C4-2B (cell line): Measurements from ENCODE around the gene TMEM40.

Source experiments
- H3K27ac ChIP-seq: fragments of 450-650 bp; 2 replicates; pipeline ENCODE4 v1.5.1; 2017
- ZFX ChIP-seq: fragments of 450-650 bp; IDR thresholded peaks from 2 replicates; pipeline ENCODE4 v1.6.1; 2017
- TF ChIP-seq, protein P1 (sequence below): fragments of 450-650 bp; conservative IDR thresholded peaks from 2 replicates; pipeline ENCODE4 v1.5.1; 2017; ENCODE audit warnings: mild to moderate bottlenecking

Gene TMEM40

DNA sequence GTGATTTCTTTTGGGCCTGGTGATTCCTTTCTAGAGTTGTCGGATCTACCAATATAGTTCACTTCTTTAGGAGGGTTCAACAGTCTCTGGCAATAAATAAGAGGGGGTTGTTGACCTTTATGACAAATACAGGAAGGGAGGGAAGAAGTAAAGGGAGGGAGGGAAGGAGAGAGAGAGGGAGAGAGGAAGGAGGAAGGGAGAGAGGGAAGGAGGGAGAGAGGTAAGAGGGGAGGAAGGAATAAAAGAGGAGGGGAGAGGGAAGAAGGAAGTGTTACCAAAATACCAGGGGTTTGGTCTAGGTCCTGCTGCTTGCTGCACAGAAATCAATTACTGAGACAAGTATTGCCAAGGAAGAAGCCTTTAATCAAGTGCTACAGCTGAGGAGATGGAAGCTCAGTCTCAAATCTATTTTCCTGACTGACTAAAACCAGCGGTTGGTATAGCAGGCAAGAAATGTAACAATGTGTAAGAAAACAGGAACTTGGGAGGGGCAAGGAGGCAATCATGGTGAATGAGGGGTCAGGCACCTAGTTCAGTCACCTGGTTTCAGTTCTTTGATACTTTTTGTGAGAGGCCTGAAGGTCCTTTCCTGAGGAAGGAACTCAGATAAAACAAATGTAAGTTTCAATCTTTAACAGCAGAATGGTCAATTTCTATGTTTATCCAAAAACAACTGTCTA is 14.1 kb upstream of the TMEM40 start:
- TF ChIP-seq, protein P1, sequence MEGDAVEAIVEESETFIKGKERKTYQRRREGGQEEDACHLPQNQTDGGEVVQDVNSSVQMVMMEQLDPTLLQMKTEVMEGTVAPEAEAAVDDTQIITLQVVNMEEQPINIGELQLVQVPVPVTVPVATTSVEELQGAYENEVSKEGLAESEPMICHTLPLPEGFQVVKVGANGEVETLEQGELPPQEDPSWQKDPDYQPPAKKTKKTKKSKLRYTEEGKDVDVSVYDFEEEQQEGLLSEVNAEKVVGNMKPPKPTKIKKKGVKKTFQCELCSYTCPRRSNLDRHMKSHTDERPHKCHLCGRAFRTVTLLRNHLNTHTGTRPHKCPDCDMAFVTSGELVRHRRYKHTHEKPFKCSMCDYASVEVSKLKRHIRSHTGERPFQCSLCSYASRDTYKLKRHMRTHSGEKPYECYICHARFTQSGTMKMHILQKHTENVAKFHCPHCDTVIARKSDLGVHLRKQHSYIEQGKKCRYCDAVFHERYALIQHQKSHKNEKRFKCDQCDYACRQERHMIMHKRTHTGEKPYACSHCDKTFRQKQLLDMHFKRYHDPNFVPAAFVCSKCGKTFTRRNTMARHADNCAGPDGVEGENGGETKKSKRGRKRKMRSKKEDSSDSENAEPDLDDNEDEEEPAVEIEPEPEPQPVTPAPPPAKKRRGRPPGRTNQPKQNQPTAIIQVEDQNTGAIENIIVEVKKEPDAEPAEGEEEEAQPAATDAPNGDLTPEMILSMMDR, result no peak
- TF ChIP-seq ZFX, result no peak
- no peak overlapping the region for H3K27ac ChIP-seq

DNA sequence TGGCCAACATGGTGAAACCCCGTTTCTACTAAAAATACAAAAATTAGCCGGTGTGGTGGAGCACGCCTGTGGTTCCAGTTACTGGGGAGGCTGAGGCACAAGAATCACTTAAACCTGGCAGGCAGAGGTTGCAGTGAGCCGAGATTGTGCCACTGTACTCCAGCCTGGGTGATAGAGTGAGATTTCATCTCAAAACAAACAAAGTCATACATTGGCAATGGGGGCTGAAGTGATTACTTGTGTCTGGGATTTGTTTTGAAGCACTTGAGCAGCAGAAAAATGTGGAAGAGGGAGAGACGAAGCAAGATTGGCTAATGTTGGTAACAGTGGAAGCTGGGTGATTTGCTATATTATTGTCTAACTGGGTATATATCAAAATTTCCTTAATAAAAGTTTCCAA is 13.4 kb upstream of the TMEM40 start:
- no peak overlapping the region for H3K27ac ChIP-seq
- TF ChIP-seq, protein P1, result no peak
- no peak for TF ChIP-seq ZFX

DNA sequence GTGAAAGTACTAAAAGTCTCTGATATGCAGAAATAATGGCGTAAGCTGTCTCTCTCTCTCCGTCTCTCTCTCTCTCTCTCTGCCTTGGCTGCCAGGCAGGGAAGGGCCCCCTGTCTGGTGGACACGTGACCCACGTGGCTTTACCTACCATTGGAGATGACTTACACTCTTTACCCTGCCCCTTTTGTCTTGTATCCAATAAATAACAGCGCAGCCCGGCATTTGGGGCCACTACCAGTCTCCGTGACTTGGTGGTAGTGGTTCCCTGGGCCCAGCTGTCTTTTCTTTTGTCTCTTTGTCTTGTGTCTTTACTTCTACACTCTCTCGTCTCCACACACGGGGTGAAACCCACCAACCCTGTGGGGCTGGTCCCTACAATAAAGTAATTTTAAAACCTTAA is 12.2 kb upstream of the TMEM40 start:
- no peak for TF ChIP-seq ZFX
- TF ChIP-seq, protein P1, result no peak

DNA sequence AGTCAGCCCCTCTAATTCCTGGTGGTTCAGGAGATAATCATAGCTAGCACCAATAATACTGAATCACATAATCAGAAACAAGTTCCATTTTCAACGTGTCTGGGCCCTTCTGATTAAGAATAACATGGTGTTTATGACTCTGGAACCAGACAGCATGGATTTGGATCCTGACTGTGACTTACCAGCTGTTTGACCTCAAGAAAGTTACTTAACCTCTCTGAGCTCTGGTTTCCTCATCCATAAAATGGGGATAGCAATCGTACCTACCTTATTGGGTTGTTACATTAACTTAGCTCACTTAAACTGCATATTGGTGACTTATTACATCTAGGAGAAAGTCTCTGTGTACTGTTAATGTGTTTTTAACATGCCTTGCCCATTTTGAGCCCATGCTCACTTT is 10.7 kb upstream of the TMEM40 start:
- TF ChIP-seq, protein P1, result no peak
- TF ChIP-seq ZFX, result no peak

More for the DNA sequence above, 12.2 kb upstream of the TMEM40 start:
- no peak overlapping the region for H3K27ac ChIP-seq

DNA sequence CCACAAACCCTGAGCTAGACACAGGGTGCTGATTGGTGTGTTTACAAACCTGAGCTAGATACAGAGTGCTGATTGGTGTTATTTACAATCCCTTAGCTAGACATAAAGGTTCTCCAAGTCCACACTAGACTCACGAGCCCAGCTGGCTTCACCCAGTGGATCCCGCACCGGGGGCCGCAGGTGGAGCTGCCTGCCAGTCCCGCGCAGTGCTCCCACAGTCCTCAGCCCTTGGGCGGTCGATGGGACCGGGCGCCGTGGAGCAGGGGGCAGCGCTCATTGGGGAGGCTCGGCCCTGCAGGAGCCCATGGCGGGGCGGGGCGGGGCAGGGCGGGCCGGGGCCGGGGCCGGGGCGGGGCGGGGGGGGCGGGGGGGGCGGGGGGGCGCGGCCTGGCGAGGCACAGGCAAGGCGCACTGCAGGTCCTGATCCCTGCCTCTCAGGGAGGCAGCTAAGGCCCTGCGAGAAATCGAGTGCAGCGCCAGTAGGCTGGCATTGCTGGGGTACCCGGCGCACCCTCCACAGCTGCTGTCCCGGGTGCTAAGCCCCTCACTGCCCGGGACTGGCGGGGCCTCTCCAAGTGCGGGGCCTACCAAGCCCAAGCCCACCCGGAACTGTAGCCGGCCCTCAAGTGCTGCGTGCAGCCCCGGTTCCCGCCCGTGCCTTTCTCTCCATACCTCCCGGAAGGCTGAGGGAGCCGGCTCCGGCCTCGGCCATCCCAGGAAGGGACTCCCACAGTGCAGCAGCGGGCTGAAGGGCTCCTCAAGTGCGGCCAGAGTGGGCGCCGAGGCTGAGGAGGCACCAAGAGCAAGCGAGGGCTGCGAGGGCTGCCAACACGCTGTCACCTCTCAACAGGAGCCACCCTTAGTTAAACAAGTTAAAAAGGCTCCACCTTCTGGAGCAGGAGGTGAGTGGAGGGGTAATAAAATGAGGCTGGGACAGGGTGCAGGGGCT is 9.8 kb upstream of the TMEM40 start:
- TF ChIP-seq ZFX, result no peak
- TF ChIP-seq, protein P1, result no peak
- no peak overlapping the region for H3K27ac ChIP-seq

More for the DNA sequence above, 10.7 kb upstream of the TMEM40 start:
- H3K27ac ChIP-seq, result no peak overlapping the region

DNA sequence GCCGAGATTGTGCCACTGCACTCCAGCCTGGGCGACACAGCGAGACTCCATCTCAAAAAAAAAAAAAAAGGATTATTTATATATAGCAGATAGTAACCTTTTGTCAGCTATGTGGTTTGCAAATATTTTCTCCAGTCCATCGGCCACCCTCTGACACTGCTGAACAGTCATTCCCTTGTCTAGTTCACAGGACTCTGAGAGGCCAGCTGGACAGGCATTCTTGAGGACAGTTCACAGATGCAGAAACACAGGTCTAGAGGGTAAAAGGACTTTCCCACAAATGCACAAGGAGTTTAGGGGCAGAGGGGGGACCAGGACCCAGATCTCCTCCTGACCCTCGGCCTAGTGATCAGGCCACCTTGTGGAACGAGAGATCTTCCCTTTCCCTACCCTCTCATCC is 7.5 kb upstream of the TMEM40 start:
- no peak overlapping the region for H3K27ac ChIP-seq
- no peak for TF ChIP-seq ZFX
- TF ChIP-seq, protein P1, result no peak
